Large intestine (tissue), 3 donors: ENCODE measurements around the gene PSRC1. TPM values are rescaled to one million over a fixed set of nuclear protein-coding genes. Genes with fewer than 3 reads are reported as not detected.

ENCODE experiments used
- DNase-seq, 2 donors: peaks; one replicate each; pipeline versions ENCODE4 v3.0.0 to v3.0.0-alpha.2; 2013
- H3K27ac ChIP-seq: one replicate; pipeline ENCODE4 v1.5.1; 2013; ENCODE audit warnings: low read length
- H3K27me3 ChIP-seq: 2 replicates; pipeline ENCODE4 v1.6.1; 2013; ENCODE audit warnings: low read length; ENCODE audit not compliant: control insufficient read depth, insufficient read depth
- H3K36me3 ChIP-seq: 2 replicates; pipeline ENCODE4 v1.6.1; 2013; ENCODE audit warnings: low read length; ENCODE audit not compliant: control insufficient read depth, insufficient read depth
- H3K4me1 ChIP-seq: one replicate; pipeline ENCODE4 v1.6.1; 2013; ENCODE audit warnings: low read length; ENCODE audit not compliant: control insufficient read depth, insufficient read depth
- H3K4me3 ChIP-seq: one replicate; pipeline ENCODE4 v1.5.1; 2013; ENCODE audit warnings: low read length
- H3K9me3 ChIP-seq: one replicate; pipeline ENCODE4 v1.6.1; 2013; ENCODE audit warnings: mild to moderate bottlenecking, low read depth, low read length, moderate library complexity; ENCODE audit not compliant: control insufficient read depth
- WGBS: methylation state at CpG from one replicate; pipeline ENCODE4 v1.1.5; 2013; ENCODE audit warnings: low lambda C conversion rate; ENCODE audit not compliant: insufficient coverage; 5-methylcytosine and 5-hydroxymethylcytosine counted together
- polyA plus RNA-seq: library from polyadenylated mRNA; unstranded; fragments of 120-200 nt; gene quantifications from one replicate; pipeline ENCODE4 v1.2.1, GENCODE V29; 2013

Gene PSRC1
- polyA plus RNA-seq, 1 donor: 12.9 TPM

- no peak overlapping the region for H3K4me3 ChIP-seq
- H3K27me3 ChIP-seq: no peaks in the 10 kb centered on the region
- no peak for DNase-seq
- H3K9me3 ChIP-seq: no peaks in the 10 kb centered on the region
- H3K36me3 ChIP-seq: peaks cover 29% of the 10 kb centered on the region
- WGBS: 100% methylated on average over 1 of the region's 13 CpGs
- no peak overlapping the region for H3K27ac ChIP-seq
- no peaks in the 10 kb centered on the region for H3K4me1 ChIP-seq
These were observed 17.1 kb downstream of the PSRC1 start for GRCh38 chr1:109265741-109266330.

- Histone ChIP-seq H3K4me1 (no peaks in the 10 kb centered on the region), H3K27ac (no peak overlapping the region), H3K27me3 (no peaks in the 10 kb centered on the region), H3K9me3 (no peaks in the 10 kb centered on the region), H3K36me3 (peaks cover 25% of the 10 kb centered on the region), H3K4me3 (no peak overlapping the region)
- no CpG with 5 or more reads among the region's 4 CpGs for WGBS
- no peak for DNase-seq
These were observed 17.9 kb downstream of the PSRC1 start for GRCh38 chr1:109265016-109265415.

- H3K36me3 ChIP-seq: peaks cover 23% of the 10 kb centered on the region
- H3K4me1 ChIP-seq: no peaks in the 10 kb centered on the region
- DNase-seq: no peak
- no peaks in the 10 kb centered on the region for H3K9me3 ChIP-seq
- no peak overlapping the region for H3K27ac ChIP-seq
- no peaks in the 10 kb centered on the region for H3K27me3 ChIP-seq
- no CpG with 5 or more reads among the region's 9 CpGs for WGBS
- H3K4me3 ChIP-seq: no peak overlapping the region
These were observed 18.6 kb downstream of the PSRC1 start for GRCh38 chr1:109264379-109264755.

- H3K4me3 ChIP-seq: no peak overlapping the region
- peak; percentile 64 to 76 for DNase-seq
- no peaks in the 10 kb centered on the region for H3K27me3 ChIP-seq
- no peaks in the 10 kb centered on the region for H3K9me3 ChIP-seq
- no peaks in the 10 kb centered on the region for H3K4me1 ChIP-seq
- H3K36me3 ChIP-seq: peaks cover 22% of the 10 kb centered on the region
- WGBS: no CpG with 5 or more reads among the region's 29 CpGs
- no peak overlapping the region for H3K27ac ChIP-seq
These were observed 19.2 kb downstream of the PSRC1 start for GRCh38 chr1:109263597-109264378.

- no peak for DNase-seq
- H3K36me3 ChIP-seq: peaks cover 18% of the 10 kb centered on the region
- H3K4me1 ChIP-seq: no peaks in the 10 kb centered on the region
- H3K9me3 ChIP-seq: no peaks in the 10 kb centered on the region
- no CpG with 5 or more reads among the region's 12 CpGs for WGBS
- no peak overlapping the region for H3K27ac ChIP-seq
- no peaks in the 10 kb centered on the region for H3K27me3 ChIP-seq
- H3K4me3 ChIP-seq: no peak overlapping the region
These were observed 19.7 kb downstream of the PSRC1 start for GRCh38 chr1:109263234-109263596.

- WGBS: no CpG with 5 or more reads among the region's 22 CpGs
- Histone ChIP-seq H3K4me3 (no peak overlapping the region), H3K4me1 (no peaks in the 10 kb centered on the region), H3K27ac (no peak overlapping the region), H3K27me3 (no peaks in the 10 kb centered on the region), H3K36me3 (peaks cover 17% of the 10 kb centered on the region), H3K9me3 (no peaks in the 10 kb centered on the region)
- no peak for DNase-seq
These were observed 20.5 kb downstream of the PSRC1 start for GRCh38 chr1:109262231-109263055.

GRCh38 chr1:109261578-109261977 lies 21.4 kb downstream of the PSRC1 start:
- no CpG with 5 or more reads among the region's 6 CpGs for WGBS
- no peaks in the 10 kb centered on the region for H3K4me1 ChIP-seq
- H3K36me3 ChIP-seq: peaks cover 14% of the 10 kb centered on the region
- no peaks in the 10 kb centered on the region for H3K27me3 ChIP-seq
- DNase-seq: no peak
- no peak overlapping the region for H3K4me3 ChIP-seq
- no peak overlapping the region for H3K27ac ChIP-seq
- no peaks in the 10 kb centered on the region for H3K9me3 ChIP-seq

- WGBS: no CpG with 5 or more reads among the region's 16 CpGs
- H3K9me3 ChIP-seq: no peaks in the 10 kb centered on the region
- H3K36me3 ChIP-seq: peaks cover 14% of the 10 kb centered on the region
- DNase-seq: no peak
- no peak overlapping the region for H3K27ac ChIP-seq
- H3K4me3 ChIP-seq: no peak overlapping the region
- no peaks in the 10 kb centered on the region for H3K27me3 ChIP-seq
- H3K4me1 ChIP-seq: no peaks in the 10 kb centered on the region
These were observed 21.9 kb downstream of the PSRC1 start for GRCh38 chr1:109261006-109261405.

- Histone ChIP-seq H3K9me3 (no peaks in the 10 kb centered on the region), H3K27me3 (no peaks in the 10 kb centered on the region), H3K4me3 (no peak overlapping the region), H3K4me1 (peaks cover 7% of the 10 kb centered on the region), H3K27ac (no peak overlapping the region), H3K36me3 (peaks cover 9% of the 10 kb centered on the region)
- no peak for DNase-seq
- WGBS: no CpG with 5 or more reads among the region's 7 CpGs
These were observed 23.0 kb downstream of the PSRC1 start for GRCh38 chr1:109259674-109260557.
